Breast epithelium (tissue), 3 donors: Measurements from ENCODE around the gene VPS9D1.

Source experiments
- POLR2A ChIP-seq: fragments of 450-650 bp; IDR thresholded peaks from one replicate; pipeline ENCODE4 v1.6.1; 2016; ENCODE audit warnings: antibody characterized with exemption, mild to moderate bottlenecking, moderate library complexity
- TF ChIP-seq, protein P1 (sequence below), 3 donors: fragments of 450-650 bp; IDR thresholded peaks; one replicate each; pipeline ENCODE4 v1.5.1; 2016 to 2017; ENCODE audit warnings: antibody characterized with exemption in 3 of 3, mild to moderate bottlenecking in 3 of 3, moderate library complexity in 3 of 3

DNA sequence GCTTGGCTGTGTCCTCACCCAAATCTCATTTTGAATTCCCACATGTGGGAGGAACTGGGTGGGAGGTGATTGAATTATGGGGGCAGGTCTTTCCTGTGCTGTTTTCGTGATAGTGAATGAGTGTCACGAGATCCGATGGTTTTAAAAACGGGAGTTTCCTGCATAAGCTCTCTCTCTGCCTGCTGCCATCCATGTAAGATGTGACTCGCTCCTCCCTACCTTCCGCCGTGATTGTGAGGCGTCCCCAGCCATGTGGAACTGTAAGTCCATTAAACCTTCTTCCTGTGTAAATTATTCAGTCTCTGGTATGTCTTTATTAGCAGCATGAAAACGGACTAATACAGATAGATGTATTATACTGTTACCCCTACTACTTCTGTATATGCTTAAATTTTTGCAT lies 59.5 kb downstream of the VPS9D1 start:
- TF ChIP-seq, protein P1, sequence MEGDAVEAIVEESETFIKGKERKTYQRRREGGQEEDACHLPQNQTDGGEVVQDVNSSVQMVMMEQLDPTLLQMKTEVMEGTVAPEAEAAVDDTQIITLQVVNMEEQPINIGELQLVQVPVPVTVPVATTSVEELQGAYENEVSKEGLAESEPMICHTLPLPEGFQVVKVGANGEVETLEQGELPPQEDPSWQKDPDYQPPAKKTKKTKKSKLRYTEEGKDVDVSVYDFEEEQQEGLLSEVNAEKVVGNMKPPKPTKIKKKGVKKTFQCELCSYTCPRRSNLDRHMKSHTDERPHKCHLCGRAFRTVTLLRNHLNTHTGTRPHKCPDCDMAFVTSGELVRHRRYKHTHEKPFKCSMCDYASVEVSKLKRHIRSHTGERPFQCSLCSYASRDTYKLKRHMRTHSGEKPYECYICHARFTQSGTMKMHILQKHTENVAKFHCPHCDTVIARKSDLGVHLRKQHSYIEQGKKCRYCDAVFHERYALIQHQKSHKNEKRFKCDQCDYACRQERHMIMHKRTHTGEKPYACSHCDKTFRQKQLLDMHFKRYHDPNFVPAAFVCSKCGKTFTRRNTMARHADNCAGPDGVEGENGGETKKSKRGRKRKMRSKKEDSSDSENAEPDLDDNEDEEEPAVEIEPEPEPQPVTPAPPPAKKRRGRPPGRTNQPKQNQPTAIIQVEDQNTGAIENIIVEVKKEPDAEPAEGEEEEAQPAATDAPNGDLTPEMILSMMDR (IDR thresholded peaks at IDR 0.05) = no peak
- no peak for TF ChIP-seq POLR2A
